ENCODE data around the gene ATP8B3. TPM values are rescaled to one million over a fixed set of nuclear protein-coding genes. Genes with fewer than 3 reads are reported as not detected.

Gene ATP8B3
- total RNA-seq, 1 donor from 2014 or later = 0.11 TPM

DNA sequence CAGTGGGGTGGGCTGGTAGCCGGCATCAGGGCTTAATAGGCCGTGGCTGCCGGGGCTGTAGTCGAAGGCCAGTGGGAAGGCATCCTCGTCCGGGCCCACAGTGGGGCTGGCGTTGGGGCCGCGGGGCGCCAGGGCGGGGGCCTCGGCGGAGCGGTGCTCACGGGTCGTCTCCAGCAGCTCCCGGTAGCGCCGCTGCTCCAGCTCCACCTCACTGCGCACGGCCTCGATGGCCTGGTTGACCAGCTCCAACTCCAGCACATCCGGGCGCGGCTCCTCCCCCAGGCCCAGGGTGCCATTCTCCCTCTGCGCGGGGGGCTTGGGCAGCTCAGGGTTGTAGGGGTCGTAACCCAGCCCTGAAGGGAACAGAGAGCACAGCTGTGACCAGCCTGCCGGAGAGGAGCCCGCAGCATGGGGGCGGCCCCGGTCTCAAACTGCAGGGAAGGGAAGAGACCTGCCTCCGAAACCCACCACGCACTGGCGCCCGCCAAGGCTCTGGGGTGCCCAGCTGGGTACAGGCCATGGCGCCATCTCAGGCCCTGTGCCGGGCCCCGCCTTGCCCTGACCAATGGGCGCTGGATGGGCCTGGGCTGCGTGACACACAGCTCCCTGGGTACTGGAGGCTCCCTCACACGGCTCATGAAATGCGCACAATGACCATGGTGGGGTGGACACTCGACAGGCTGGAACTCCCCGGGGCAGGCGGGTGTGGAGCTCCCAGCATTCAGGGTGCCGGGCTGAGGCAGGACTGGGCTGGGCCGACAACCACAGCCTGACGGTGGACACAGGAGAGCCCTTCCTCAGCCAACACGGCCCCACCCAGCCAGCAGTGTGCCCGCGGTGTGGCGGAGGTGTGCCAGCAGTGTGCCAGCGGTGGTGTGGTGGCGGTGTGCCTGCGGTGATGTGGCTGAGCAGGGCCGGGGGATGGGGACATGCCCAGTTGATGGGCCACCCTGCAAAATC lies 16.5 kb upstream of the ATP8B3 start:
- DNase-seq (ENCODE audit: low spot score in 2 of 2) = no peak
- H3K27ac ChIP-seq = no peak overlapping the region
- intact Hi-C loops (cut with DNase I) = loop anchor here (5.0 kb wide), 1 partner anchor 281 kb away; no protein-coding TSS in a partner anchor

DNA sequence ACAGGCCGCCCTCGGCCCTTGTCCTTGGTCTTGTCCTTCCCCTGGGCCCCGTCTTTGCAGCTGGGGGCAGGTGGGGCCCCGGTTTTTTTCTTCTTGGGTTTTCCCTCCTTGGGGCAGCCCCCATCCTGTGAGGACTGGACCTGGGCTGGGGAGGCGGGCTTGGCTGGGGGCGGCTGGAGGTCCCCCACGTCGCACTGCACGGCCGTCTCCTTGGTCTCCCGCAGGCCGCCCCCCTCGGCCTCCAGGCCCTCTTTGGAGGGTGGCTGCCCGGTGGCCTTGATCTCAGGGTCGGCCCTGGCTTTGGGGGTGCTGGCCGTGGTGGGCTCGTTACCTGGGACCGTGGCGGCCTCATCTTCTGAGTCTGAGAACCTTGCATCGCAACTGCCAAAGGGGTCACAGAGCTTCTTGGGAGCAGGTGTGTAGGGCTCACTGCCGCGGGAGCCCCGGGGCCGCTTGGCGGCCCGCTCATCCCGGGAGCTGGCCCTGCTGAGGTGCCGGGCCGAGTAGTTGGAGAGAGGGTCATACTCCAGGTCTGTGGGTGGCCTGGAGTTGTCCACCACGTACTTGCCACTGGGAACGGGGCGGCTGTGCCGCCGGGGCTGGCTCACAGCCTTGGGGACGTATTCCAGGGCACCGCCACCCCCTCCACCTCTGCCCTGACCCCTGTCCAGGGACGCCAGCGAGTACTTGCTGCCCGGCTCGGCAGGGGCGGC lies 15.6 kb upstream of the ATP8B3 start:
- intact Hi-C loops (cut with DNase I) = loop anchor here (2.0 to 5.0 kb wide), 2 partner anchors 39 to 280 kb away; no protein-coding TSS in a partner anchor

More for the DNA sequence above, 16.5 kb upstream of the ATP8B3 start:
- peaks cover 28 to 53% of the 10 kb centered on the region in 2 donors for H3K36me3 ChIP-seq
- TF ChIP-seq, protein P1, sequence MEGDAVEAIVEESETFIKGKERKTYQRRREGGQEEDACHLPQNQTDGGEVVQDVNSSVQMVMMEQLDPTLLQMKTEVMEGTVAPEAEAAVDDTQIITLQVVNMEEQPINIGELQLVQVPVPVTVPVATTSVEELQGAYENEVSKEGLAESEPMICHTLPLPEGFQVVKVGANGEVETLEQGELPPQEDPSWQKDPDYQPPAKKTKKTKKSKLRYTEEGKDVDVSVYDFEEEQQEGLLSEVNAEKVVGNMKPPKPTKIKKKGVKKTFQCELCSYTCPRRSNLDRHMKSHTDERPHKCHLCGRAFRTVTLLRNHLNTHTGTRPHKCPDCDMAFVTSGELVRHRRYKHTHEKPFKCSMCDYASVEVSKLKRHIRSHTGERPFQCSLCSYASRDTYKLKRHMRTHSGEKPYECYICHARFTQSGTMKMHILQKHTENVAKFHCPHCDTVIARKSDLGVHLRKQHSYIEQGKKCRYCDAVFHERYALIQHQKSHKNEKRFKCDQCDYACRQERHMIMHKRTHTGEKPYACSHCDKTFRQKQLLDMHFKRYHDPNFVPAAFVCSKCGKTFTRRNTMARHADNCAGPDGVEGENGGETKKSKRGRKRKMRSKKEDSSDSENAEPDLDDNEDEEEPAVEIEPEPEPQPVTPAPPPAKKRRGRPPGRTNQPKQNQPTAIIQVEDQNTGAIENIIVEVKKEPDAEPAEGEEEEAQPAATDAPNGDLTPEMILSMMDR (IDR thresholded peaks at IDR 0.05) = no peak
- no peaks in the 10 kb centered on the region for H3K4me1 ChIP-seq
- H3K27me3 ChIP-seq = no peaks in the 10 kb centered on the region
- no peaks in the 10 kb centered on the region for H3K9me3 ChIP-seq
- H3K4me3 ChIP-seq = no peak overlapping the region

DNA sequence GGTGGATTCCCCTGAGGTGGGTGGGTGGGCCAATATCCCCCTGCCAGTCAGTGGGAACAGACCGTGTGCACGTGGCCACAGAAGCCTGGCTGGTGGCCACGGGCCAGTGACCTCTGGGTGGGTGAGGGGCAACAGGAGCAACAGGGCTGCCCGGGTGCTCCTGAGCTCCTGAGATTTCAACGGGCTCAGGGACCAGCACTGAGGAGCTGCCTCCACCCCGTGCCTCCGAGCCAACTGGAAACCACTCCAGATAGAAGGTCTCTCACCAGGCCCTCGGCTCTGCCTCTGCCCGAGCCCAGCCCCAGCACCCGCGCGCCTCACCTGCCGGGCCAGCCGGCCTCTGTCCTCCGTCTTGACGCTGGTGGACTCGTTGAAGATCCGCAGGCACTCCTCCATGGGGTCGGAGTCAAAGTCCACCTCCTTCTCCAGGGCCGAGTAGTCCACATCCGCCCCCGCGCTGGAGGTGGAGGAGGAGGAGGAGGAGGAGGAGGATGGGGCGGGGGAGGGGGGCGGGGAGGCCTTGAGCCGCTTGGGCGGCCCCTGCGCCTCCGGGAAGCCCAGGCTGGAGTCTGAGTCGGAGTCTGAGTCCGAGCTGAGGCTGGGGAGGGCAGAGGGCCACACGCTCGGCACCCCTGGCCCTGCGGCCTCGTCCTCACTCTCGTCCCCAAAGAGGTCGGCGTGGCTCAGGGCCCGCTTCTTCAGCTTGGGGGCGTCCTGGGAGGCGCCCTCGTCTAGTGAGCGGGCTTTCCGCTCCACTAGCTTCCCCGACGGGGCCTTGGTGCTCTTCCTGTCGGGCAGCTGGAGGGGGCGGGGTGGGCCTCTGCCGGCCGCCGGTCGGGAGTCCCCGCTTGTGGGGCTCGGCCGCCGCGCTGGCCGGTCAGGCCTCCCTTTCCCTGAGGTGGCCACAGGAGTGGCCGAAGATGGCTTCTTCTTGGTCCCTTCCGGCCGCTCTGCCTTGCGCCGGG lies 14.8 kb upstream of the ATP8B3 start:
- Histone ChIP-seq H3K27me3 (no peaks in the 10 kb centered on the region), H3K9me3 (no peaks in the 10 kb centered on the region), H3K27ac (no peak overlapping the region), H3K4me3 (peak overlapping the region in 1 of 2 donors; percentile 26), H3K36me3 (peaks cover 46 to 69% of the 10 kb centered on the region in 2 donors), H3K4me1 (no peaks in the 10 kb centered on the region)
- no peak for DNase-seq (ENCODE audit: low spot score in 2 of 2)
- intact Hi-C loops (cut with DNase I) = loop anchor here (2.0 to 5.0 kb wide), 2 partner anchors 38 to 280 kb away; no protein-coding TSS in a partner anchor
- TF ChIP-seq, protein P1 (IDR thresholded peaks at IDR 0.05) = no peak

More for the DNA sequence above, 15.6 kb upstream of the ATP8B3 start:
- no peak overlapping the region for H3K27ac ChIP-seq
- no peaks in the 10 kb centered on the region for H3K4me1 ChIP-seq
- H3K36me3 ChIP-seq = peaks cover 37 to 61% of the 10 kb centered on the region in 2 donors
- TF ChIP-seq, protein P1 (IDR thresholded peaks at IDR 0.05) = no peak
- DNase-seq (ENCODE audit: low spot score in 2 of 2) = no peak
- no peaks in the 10 kb centered on the region for H3K9me3 ChIP-seq
- no peaks in the 10 kb centered on the region for H3K27me3 ChIP-seq
- no peak overlapping the region for H3K4me3 ChIP-seq

DNA sequence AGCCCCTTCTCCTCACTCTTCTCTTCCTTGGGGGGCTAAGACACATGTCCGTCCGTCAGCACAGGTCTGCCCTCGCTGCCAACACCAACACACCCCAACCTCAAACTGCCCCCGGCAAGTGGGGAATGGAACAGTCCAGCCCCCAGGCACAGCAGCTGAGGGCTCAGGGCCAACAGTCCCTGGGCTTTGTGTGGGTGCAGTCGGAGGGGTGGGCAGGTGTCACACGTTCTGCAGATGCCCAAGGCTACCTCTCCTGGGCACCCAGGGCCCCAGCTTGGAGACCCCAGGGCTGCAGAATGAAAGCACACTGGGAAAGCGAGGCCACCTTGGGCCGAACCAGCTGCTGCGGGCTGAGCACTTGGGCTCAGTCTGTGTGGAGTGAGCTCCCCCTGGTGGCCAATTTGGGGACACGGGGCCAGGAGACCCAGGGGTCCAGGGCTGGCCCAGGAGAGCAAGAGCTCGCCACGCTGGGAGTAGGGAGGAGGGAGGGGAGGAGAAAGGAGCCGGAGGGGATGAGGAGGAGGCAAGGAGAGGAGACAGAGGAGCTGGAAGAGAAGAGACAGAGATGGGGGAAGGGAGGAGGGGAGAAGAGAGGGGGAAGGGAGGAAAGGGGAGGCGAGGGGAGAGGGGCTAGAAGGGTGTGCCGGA lies 14.0 kb upstream of the ATP8B3 start:
- TF ChIP-seq, protein P1 (IDR thresholded peaks at IDR 0.05) = peak; percentile 88 to 96 (median 94)
- no peaks in the 10 kb centered on the region for H3K9me3 ChIP-seq
- H3K36me3 ChIP-seq = peaks cover 52 to 74% of the 10 kb centered on the region in 2 donors
- intact Hi-C loops (cut with DNase I) = loop anchor here (2.0 to 5.0 kb wide), 2 partner anchors 37 to 279 kb away; no protein-coding TSS in a partner anchor
- no peak overlapping the region for H3K27ac ChIP-seq
- no peaks in the 10 kb centered on the region for H3K4me1 ChIP-seq
- no peaks in the 10 kb centered on the region for H3K27me3 ChIP-seq
- DNase-seq (ENCODE audit: low spot score in 2 of 2) = peak in 1 of 2 donors; percentile 83
- H3K4me3 ChIP-seq = no peak overlapping the region

All from ascending aorta (tissue), 2 donors.